Measurements from ENCODE around the gene LRRC25. TPM values are rescaled to one million over a fixed set of nuclear protein-coding genes. Genes with fewer than 3 reads are reported as not detected.

The LRRC25 gene
- total RNA-seq, 1 donor from 2014 or later: 3.6 TPM

DNA sequence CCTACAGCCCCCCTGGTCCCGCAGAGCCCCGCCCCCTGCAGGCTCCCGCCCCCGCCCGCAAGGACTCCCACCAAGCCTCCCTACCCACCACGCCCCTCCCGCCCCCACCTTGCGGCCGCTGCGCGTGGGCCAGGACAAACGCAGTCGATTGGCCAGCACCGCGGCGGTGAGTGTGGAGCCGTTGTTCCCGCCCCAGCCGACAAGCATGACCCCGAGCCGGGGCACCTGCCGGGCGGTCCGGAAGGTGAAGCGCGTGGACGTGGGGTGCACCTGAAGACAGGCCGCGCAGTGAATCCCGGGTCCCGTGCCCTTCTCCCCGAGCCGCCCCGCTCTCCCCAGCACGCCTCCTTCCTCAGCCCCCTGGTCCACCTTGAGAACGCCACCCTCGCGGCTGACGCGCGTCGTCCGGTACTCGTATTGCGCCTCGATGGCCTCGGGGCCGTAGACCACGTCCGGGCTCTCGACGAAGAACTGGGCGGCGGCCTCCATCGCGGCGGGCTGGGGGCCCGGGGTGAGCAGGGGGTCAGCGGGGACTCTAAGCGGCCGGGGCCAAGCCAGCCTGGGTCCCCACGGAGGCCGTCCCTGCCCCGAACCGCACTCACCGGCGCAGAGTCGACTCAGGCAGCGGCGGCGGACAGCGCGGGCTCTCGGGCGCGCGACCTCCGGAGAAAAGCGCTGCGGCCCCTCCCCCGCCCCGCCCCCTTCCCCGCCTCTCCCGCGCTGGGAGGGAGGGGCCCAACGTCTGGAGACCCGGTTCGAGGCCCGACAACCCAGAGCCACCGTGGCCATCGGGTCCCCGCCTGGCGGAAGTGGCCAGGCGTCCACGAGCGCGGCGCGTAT, 40.3 kb upstream of the LRRC25 start, which contains the start of gene ISYNA1:
Gene ISYNA1, minus strand, starts transcription at position 643 of the 840 bp plus-strand sequence. Its CDS starts 154 bp downstream, at position 489.
- intact Hi-C loops (cut with DNase I): no loop called here
- peak; percentile 52 for ATAC-seq (ENCODE audit: poor library complexity)
- DNase-seq: peak; percentile 69

DNA sequence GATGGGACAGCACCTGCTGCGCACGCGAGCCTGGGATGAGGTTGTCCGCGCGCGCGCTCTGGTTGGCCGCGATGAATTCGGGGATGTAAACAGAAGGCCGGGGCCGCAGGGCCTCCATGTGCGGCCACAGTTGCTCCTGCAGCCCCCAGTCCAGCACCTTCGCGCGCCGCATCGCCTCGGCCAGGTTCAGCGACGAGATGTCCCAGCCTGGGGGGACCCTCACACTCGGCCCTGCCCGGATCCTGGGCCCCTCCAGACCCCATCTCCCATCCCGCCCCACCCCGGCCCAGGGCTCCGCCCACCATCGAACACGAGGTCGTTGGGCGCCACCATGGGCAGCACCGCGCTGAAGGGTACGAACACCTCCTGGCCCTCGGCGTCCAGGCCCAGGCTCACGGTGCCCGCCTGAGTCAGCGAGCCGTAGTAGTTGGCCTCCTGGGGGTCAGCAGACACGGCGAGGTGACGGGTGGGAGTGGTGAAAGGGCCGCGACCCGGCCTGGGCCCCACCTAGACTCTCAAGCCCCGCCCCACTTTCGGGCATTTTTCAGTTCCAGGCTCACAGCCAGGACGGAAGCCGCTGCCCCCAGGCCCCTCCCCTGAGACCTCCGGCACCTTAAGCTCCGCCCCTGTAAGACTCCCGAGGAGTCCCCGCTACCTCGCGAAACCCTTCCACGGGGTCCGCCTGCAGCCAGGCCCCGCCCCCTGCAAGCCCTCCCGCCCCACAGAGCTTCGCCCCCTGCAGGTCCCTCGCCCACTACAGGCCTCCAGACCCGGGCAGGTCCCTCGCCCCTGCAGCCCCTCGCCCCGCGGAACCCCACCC, 39.5 kb upstream of the LRRC25 start:
- peak; percentile 81 for DNase-seq
- intact Hi-C loops (cut with DNase I): no loop called here
- peak; percentile 60 for ATAC-seq (ENCODE audit: poor library complexity)

DNA sequence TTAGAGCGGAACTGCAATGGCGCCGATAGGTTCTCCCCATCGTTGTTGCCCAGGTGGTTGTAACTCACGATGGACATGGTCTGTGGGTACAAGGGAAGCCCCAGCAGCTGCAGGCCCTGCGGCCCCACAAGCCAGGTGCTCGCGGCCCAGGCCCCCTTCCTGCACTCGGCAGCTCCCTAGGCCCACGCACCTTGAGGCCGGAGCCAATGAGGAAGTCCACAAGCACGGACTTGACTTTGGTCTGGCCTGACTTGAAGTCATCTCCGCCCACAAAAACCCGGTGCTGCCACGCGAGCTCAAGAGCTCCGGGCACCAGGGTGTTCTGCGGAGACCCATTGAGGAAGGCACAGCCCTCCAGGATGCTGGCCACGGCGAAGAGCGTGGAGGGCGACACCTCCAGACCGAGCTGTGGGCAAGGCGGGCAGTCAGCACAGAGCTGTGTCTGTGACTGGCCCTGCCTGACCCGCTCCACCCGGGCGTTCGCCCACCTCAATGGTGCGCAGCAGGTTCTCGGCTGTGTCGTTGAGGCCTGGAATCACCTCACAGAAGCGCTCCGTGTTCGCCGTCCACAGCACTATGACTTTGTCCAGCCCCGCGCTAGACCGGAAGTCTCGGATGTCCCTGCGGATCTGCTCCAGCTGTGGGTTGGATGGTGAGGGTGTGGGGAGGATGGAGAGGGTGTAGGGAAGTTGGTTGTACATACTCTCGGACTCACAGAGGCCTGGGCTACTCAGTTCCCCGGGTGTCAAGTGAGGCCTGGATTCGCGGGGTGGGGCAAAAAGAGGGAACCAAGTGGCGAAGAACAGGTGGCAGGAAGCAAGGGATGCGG, 38.6 kb upstream of the LRRC25 start:
- peak; percentile 44 for DNase-seq
- intact Hi-C loops (cut with DNase I): no loop called here
- no peak for ATAC-seq (ENCODE audit: poor library complexity)

GRCh38 chr19:18435178-18435841, 37.9 kb upstream of the LRRC25 start:
- peak; percentile 41 for DNase-seq
- intact Hi-C loops (cut with DNase I): no loop called here
- ATAC-seq (ENCODE audit: poor library complexity): no peak

DNA sequence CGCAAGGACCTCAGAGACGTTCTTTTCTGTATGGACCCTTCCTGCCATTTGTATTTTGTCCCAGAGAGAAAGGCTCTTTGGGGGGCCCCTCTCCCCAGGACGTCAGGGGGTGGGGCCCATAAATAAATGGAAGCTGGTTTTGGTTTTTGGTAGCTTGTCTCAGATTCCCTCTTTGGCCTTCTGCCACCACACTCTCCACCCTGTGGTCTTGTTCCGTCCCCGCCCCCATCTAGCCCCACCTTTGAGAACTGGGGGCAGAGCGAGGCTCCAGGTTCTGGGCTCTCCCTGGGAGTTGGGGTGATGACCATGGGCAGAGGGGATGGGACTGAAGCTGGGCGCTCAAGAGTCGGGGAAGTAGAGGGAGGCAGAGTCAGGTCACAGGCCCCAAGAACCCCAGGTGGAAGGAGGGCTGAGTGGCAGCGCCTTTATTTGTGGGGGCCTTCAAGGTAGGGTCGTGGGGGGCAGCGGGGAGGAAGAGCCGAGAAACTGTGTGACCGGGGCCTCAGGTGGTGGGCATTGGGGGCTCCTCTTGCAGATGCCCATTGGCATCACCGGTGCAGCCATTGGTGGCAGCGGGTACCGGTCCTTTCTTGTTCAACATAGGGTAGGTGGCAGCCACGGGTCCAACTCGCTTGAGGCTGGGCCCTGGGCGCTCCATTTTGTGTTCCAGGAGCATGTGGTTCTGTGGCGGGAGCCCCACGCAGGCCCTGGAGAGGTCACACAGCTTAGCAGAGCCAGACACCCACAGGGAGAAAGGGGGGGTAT, 37.2 kb upstream of the LRRC25 start:
- intact Hi-C loops (cut with DNase I): no loop called here
- ATAC-seq (ENCODE audit: poor library complexity) (no peak), DNase-seq (peak; percentile 42)

DNA sequence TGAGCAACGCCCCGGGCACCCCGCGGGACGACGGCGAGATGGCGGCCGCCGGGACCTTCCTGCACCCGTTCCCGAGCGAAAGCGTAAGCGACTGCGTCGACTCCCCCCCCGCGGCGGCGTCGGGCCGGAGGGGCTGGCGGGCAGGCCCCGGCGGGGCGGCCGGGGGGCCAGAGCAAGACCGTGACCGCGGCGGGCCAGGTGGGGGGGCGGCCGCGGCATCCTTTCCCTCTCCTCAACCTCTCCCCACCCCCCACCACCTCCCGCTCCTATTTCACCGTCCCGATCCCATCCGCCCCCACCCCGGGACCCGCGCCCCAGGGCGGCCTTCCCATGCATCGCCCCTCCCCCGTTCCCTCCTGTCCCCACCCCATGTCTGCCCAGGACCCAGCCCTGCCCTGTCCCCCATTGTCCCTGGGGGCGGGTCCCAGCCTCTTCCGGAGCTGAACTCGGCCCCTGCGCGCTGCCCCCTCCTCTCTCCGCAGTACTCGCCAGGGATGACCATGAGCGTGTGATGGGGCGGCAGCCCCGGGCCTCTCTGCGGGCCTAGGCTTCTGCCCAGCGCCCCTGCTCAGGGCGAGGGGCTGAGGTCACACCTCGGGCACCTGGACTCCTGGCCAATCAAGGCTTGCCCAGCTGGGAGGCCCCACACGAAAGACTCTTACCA, 36.4 kb upstream of the LRRC25 start:
- DNase-seq: peak; percentile 46
- ATAC-seq (ENCODE audit: poor library complexity): no peak

DNA sequence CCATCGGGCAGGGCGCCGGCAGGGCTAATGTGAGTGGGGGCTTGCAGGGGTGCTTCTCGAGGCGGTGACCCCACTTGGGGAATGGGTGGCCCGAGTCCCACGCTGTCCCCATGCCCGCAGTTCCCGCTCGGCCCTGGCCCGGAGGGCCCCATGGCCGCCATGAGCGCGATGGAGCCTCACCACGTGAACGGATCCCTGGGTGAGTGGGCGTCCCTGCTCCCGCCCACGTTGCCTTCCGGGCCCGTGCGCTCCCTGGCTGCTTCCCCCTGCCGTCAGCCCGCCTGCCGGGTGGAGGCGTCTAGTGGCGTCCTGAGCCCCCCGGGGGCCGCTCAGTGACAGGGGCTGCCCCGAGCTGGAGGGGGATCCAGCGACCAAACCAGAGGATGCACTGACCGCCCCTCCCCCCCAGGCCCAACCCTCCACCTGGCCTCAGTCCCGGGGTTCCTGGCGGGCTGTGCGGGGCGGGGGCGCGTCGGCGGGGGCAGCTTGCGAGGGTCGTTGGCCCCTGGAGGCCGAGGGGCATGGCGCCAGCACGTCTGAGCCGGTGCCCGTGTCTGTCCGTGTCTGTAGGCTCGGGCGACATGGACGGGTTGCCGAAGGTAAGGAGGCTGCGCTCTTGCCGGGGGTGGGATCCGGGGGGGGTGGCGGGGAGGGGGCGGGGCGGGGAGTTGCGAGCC, 35.7 kb upstream of the LRRC25 start:
- no peak for ATAC-seq (ENCODE audit: poor library complexity)
- DNase-seq: peak; percentile 58
- intact Hi-C loops (cut with DNase I): no loop called here

More for the DNA sequence above, 36.4 kb upstream of the LRRC25 start:
- intact Hi-C loops (cut with DNase I): no loop called here

DNA sequence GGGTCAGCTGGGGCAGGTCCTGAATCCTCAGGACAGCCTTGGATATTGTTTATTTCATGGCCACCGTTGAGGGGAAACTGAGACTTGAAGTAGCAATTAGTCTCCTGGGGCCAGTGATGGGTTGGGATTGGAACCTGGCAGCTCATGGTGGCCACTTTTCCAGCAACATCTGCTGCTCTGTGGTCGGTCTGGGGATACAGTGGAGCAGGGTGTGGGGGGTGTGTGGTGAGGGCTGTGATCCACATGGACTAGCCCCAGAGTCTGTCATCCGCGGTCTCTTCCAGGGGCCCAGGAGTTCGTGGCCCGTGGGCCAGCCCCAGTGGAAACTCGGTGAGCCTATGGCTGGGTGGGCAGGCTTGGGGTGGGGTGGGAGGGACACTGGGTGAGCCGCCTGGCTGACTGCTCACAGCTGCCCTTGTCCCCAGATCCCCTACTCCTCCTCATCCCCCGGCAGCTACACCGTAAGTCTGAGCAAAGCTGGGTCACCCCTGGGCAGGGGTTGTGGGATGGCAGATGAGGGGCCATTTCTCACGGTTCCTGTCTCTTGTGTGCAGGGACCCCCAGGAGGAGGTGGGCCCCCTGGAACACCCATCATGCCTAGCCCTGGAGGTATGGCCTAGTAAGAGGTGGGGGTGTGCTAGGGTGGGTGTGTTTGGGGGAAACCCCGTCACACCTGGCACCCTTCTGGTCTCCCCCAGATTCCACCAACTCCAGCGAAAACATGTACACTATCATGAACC, 35.0 kb upstream of the LRRC25 start:
- intact Hi-C loops (cut with DNase I): no loop called here
- DNase-seq: no peak
- ATAC-seq (ENCODE audit: poor library complexity): no peak

- DNase-seq (no peak), ATAC-seq (ENCODE audit: poor library complexity) (no peak)
- intact Hi-C loops (cut with DNase I): no loop called here
Observed at GRCh38 chr19:18431351-18432197, 34.2 kb upstream of the LRRC25 start.

DNA sequence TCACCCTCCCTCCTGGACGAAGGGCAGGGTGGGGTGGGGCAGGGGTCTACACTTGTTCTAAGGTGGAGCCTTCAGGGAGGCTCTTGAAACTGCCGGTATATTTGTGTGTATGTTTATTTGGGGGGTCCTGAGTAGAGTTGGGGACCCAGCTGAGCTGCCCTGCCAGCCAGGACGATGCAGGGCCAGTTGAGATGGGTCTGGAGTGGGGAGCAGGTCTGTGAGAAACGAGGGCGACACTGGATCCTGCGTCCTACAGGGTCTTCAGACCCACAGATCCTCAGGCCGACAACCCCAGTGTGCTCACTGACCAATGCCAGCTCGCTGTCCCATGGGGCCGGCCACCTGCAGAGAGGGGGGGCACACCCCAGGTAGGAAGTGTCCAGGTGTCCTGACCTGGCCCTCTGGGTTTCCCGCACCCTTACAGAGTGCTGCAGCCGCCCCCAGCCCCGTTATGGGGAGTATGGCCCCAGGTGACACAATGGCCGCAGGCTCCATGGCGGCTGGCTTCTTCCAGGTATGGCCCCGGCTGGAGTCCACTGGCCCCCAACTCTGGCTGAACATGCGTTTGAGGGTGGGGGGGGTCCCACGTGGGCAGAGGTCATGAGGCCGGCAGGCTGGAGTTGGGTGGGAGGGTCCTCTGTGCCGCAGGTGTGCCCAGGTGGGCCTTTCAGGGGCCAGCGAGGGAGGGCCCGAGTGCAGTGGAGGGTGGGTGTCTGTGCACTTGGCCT, 33.2 kb upstream of the LRRC25 start:
- intact Hi-C loops (cut with DNase I): no loop called here
- ATAC-seq (ENCODE audit: poor library complexity): no peak
- DNase-seq: no peak

- no peak for DNase-seq
- intact Hi-C loops (cut with DNase I): no loop called here
- no peak for ATAC-seq (ENCODE audit: poor library complexity)
Observed at GRCh38 chr19:18429717-18430416, 32.4 kb upstream of the LRRC25 start.

DNA sequence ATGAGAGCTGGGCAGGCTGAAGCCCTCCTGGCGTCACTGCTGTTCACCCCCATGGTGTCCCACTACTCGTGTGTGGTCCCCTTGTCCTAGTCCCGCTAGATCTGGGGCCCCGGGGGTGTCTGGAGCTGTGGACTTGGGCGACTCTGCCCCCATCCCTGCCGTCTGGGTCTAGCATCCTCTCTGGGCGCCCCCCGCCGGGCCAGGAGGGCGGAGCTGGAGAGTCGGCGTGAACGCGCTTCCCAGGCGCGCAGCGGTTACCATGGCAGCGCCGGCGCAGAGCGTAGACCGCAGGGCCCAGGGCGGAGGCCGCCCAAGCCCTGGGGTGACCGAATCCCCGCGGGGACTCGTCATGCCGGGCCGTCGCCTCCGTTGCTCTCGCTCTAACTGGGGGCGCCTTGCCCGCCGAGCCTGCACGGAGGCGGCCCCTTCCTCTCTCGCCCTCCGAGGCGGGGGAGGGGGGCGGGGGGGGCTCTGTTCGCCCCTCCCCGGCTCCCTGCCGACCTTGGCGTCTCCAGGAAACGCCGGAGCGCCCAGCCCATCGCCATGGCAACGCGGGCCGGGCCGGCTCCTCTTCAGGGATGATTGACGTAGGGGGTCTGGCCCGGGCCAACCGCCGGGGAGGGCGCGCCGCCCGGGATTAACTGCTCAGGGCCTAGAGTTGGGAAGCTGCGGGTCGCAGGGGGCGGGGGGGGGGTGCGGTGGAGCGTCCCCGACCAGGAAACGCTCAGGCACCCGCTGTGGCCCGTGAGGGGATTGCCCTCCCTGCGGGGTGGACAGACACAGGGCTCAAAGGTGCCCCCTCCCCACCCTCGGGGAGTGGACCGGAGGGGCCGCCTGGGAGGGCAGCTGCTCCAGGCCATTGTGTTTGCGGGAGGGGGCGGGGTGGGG, 31.6 kb upstream of the LRRC25 start:
- peak; percentile 51 for ATAC-seq (ENCODE audit: poor library complexity)
- intact Hi-C loops (cut with DNase I): no loop called here

DNA sequence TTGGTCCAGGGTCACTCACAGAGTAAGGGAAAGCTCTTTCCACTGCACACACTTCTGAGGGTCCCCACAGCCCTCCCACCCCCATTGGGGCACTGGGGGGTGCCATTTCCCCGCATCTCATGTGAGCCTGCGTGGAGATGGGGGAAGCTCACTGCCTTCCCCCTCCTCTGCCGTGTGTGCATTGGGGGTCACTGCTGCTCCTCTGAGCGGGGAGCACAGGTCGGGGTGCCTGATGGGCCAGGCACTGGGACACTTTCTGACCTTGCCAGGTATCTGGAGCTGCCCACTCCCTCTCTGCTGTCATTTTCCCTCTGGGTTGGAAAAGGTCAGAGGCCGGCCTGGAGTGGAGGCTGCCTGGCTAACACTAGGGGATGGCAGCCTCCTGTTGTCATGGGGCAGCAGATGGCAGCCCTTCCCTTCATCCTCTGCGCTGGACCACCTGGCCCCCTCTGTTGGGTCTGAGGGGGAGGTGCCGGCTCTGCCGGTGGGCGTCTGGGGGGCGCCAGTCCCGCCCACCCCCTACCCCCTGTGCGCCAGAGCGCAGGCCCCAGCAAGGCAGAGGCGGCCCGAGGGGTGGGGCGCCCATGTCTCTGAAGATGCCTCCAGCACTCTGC, 30.9 kb upstream of the LRRC25 start:
- no peak for DNase-seq

More for the DNA sequence above, 31.6 kb upstream of the LRRC25 start:
- peak; percentile 85 for DNase-seq

More for the DNA sequence above, 30.9 kb upstream of the LRRC25 start:
- ATAC-seq (ENCODE audit: poor library complexity): no peak
- intact Hi-C loops (cut with DNase I): no loop called here
